NAMALWA (cell line): ENCODE data around the gene TMPRSS4.
"Not testable (repeated sequence)": the region's sequence is repeated elsewhere in the genome, so short reads cannot be mapped to it uniquely, and the experiment has no call there.

Experiments
- DNase-seq: peaks from one replicate; pipeline ENCODE4 v3.0.0-alpha.2; 2015; ENCODE audit warnings: low spot score

TMPRSS4 gene

DNA sequence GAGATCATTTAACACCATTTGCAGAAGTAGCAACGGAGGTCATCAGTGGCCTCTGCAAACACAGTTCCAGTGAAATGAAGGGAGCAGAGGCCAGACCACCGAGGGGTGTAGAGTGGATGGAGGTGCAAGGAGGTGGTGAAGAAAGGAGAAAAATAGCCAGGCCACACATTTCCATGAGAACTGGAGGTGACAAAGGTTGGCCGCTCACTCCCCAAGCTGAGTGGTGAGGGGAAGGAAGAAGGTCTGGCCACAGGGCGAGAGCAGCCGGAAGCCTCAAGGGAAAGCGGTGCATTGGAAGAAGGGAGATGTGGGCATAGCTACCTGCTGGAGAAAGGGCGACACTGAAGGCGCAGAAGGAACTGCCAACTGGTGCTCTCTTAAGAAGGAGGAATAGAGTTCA is 20.1 kb upstream of the TMPRSS4 start:
- no peak for DNase-seq

DNA sequence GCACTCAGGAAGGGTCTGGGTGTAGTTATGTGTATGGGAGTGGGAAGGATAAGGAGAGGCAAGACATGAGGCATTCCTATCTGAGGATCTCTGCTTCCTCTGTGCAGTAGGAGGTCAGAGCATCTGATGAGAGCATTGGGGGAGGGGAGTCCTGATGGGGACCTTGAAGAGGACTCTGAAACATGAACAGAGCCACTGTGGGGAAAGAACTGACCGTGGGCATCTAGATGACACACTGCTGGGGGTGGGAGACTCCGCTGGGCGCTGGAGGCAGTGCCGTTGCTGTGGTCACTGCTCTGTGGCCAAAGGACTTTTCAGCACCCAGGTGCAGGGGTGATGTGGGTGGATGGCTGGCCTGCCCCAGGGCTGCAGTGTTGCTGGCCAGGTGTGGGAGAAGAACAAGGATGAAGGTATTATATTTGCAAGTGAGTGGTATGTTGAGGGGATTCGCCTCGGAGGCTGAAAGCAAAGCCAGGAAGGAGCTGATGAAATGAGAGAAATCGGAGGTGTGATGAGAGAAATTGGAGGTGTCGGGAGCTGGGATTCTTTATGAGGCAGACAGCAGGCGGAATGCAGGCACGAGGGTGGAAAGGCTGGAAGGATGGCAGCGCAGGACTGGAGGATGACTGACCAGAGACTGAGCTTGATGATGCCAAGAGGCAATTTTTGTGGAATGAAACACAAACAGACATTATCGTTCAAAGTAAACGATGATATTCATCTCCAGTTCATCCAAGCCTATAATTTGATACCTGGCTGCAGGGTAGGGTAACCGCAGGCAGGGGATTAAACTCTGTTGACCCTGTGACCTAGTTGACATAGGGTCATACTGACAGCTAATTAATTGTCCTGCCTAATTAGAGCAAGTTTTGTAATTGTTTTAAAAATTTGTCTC is 19.4 kb upstream of the TMPRSS4 start:
- no peak for DNase-seq

DNA sequence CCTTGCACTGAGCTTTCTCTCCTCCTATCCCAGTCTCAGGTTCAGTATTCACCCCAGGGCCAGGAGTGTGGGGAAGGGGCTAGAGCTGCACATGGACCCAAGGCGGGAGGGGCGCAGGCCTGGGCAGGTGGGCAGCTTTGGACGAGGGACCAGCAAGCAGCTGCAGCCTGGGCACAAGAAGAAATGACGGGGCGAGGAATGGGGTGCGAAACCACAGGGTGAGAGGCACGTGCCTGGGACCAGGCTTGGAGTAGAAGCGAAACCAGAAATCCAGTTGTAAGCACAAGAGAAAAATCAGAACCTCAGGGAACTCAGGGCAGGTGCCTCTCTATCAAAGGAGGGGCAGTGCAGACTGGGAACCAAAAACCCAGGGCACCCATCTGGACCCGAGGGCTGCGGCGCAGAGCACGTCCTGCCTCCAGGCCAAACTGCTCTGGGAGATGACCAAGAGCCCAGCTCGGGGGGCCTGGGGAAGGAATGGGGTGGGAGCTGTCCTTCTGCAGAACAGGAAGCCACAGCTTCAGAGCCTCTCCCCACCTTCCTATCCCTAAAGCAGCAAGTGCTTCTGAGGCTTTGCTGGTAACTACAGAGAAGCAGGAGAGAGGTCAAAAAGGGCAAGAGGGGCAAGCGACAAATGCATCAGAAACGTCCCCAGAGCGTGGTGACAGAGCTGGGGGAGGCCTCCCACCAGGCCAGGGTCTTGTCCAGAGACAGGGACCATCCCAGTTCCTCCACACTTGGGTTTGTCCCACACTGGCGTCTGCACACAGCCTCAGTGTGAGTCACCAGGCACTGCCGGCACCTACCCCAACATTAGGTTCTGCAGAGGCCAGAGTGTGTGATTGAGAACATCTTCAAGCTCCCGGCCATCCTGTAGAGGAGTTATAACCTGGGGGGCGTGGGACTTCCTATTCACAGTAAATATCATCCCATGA is 18.3 kb upstream of the TMPRSS4 start:
- DNase-seq = no peak

DNA sequence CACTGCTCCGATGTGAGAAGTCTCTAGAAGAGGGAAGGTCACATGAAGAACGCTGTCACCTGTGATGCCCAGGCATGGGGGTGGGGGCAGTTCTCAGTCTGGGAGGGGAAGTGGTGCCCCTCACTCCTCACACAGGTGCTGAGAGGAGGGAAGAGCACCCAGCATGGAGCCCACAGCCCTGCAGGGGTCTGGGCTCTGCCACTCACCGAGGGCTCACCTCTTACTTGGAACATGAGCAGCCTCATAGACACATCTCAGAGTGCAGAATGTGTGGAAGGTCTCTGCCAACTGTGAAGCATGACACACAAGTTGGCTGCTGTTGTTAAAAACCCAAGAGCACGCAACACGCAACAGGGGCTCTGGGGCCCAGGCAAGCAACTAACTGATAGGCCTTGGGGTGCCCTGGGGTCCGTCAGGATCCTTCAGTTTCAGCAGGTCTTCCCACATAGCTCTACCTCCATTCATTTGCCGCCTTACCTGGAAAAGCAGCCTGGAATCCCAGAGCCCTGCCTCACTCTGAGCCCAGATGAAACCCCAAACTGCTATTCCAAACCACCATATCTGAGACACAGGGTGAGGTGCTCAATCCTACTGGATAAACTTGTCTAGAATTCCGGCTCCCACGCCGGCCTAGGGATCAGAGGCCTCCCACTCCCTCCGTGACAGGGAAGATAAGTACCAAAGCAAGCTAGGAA is 17.5 kb upstream of the TMPRSS4 start:
- no peak for DNase-seq

DNA sequence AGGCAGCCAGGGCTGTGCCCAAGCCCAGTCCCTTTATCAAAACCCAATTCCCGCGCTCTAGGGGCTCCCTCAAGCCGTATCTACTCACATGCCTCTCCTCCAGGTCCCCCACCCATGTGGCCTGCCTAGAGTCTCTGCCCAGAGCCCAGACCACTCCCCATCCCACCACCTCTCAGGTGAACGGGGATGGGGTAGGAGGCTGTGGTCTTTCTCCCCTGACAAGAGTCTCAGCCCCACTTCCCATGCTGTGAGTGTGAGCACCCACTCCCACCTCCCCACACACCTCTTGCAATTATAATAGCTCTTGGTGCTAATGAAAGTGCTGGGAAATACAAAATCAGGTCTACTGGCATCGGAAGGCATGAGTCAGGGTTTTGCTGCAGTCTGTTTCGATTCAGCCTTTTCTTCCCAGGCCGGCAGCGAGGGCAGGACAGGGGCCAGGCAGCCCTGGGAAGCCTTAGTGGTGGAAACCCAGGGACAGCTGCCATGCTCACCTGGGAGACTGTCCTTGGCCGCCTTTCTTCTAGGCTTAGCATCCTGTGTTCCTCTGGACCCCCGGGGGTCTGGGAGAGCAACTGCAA is 16.7 kb upstream of the TMPRSS4 start:
- no peak for DNase-seq

DNA sequence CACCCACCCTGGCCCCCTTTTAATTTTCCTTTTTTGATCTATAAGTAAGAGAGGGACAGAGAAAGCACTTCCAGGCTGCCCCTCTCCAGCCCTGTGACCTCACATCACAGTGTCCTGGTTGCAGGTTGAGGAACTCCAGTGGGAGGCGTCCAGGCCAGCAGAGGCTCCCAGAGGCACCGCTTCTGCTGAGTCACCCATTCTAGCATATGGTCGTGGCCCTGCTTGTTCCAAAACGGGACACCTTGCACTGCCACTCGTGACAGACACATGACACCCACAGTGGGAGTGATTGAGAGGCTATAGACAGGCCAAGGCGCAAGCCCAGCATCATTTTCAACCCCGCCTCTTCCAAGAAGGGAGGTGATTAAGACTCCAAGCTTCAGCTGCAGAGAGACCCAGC is 16.0 kb upstream of the TMPRSS4 start:
- no peak for DNase-seq

DNA sequence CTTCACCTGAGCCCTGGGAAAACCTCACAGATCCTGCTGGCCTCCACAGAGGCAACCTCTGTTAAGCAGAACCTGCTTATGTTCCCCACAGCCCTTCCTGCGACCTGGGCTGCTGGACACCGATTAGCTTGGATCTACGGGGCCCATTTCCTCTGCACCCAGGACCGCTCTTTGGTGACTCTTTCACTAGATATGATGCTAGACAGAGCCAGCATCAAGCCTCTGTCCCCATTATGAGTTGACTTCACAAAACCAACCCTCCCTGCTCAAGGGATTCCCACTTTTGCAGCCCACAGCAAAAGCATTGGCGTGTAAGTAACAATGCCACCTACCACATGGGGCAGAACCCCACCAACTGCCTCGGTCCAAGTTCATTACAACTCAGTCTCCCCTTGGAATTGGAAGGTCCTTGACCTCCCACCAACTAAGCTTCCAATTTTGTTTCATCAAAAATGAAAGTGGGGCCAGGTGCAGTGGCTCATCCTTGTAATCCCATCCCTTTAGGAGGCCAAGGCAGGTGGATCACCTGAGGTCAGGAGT is 15.2 kb upstream of the TMPRSS4 start:
- DNase-seq = no peak

DNA sequence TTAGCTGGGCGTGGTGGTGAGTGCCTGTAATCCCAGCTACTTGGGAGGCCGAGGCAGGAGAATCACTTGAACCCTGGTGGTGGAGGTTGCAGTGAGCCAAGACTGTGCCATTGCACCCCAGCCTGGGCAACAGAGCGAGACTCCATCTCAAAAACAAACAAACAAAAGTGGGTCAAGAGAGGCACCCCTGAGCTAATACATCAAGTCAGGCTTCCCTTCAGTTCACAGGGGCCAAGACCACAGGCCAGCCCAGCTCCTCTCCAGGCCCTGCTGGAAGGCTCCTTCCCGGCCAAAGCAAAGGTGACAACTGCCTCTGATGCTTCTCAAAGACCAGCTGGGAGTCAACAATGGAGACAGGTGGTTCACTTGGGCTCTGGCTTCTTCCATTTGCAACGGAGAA is 14.7 kb upstream of the TMPRSS4 start:
- DNase-seq = not testable (repeated sequence)

DNA sequence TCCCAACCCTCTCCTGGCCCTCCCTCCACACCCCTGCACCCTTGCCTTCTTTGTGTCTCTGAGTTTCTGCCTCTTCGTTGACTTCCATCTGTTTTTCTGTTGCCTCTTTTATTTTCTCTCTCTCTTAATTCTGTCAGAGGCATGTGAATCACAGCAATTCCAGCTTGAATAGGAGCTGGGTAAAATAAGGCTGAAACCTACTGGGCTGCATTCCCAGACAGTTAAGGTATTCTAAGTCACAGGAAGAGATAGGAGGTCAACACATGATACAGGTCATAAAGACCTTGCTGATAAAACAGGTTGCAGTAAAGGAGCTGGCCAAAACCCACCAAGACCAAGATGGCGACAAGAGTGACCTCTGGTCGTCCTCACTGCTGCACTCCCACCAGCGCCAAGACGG is 14.2 kb upstream of the TMPRSS4 start:
- not testable (repeated sequence) for DNase-seq

DNA sequence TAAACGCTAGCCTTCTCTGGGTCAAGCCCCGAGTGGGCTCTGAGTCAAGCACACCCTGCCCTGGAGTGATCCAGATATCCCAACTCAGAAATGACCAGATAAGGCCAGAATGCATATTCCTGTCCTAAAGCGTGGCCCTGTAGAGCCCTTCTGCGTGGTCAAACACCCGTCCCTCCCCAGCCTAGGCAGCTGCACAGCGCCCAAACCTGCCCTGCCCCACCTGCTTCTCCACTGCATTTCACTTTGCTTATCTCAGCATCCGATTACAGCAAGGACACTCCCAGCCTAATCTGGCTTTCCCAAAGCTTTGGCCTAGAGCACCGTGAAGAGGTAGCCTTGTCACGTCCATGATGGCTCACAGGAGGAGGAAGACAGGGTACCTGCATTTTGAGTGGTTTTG is 11.9 kb upstream of the TMPRSS4 start:
- no peak for DNase-seq

DNA sequence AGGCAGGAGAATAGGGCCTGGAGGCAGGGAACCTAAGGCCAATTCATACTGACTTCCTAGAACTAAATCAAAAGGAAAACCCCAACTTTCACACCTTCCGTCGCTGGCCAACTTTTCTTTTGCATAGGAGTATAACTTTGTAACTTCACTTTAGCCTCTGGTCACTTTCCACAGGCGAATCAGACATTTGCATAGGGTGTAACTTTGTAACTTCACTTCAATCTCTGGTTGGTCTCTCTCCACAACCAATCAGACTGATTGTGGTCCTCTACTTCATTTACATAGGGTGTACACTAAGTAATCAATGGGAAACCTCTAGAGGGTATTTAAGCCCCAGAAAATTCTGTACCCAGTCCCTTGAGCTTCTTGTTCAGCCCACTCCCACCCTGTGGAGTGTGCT is 11.5 kb upstream of the TMPRSS4 start:
- no peak for DNase-seq

DNA sequence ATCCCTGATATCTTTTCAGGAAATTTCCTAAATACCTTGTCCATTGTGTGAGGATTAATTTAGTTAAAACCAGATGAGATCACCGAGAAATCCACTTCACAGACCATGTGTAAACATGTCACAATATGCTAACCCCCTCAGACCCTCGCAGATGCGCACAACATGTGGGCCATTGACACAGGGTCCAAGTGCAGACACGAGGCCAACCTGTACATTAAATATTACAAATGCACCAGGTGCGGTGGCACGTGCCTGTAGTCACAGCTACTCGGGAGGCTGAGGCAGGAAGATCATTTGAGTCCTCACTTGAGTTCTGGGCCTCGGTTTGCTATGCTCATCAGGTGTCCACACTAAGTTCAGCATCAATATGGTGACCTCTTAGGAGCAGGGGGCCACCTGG is 9.9 kb upstream of the TMPRSS4 start:
- DNase-seq = no peak

DNA sequence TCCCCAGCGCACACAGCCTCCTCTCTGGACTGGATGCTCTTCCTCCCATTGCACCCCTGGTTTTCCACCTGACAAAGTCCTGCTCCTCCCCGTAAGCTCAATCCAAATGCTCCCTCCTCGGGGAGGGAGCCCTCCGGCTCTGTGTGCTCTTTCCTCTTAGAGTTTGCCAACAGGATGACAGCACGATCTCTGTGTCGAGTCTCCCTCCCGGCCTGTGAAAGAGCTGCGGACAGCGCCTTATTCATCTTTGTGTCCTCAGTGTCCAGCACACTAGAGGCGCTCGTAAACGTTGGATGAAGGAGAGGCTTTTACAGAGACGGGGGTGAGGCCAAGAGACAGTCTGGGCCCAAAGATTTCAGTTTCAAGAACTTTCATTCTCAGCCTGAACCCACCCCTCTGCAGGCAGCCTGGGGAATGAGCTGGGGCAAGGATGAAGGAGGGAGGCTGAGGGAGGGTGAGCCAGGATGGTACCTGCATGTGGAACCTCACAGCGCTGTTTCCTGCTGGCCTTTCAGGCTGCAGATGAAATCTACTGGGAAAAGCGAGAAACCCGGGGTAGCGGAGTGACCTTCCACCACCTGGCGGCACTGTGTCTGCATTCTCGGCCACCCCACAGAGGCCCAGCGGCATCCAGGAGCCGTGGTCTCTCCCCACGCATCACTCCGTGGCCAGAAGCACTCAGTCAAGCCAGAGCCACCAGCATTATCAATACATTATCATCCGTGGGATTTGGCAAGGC is 8.5 kb upstream of the TMPRSS4 start:
- no peak for DNase-seq

DNA sequence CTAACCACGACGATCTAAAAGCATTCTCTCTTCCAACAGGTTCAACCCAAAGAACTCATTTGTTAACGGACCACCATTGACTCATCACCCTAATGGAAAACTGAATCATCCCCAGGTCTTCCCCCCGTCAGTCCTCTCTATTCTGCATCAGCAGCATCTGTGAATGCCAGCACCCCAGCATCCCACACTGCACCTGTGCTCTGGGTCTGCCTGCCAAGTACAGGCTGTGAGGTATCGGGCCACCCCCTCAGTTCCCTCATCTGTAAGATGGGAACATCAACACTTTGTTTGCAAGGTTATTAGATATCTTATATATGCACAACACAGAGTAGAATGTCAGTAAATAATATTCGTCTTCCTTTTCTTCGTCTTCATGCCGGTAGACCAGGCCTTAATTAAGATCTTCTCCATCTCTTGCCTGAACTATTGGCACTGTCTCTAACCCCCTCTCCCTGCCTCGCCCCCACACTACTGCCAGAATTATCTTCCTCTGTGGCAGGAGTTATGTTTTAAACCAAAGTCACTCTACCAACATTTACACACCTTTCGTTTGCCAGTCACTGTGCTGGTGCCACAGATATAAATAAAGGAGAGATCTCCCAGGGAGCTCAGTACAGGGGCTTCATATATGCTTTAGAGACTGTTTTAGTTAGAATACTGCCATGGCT is 7.8 kb upstream of the TMPRSS4 start:
- DNase-seq = no peak

DNA sequence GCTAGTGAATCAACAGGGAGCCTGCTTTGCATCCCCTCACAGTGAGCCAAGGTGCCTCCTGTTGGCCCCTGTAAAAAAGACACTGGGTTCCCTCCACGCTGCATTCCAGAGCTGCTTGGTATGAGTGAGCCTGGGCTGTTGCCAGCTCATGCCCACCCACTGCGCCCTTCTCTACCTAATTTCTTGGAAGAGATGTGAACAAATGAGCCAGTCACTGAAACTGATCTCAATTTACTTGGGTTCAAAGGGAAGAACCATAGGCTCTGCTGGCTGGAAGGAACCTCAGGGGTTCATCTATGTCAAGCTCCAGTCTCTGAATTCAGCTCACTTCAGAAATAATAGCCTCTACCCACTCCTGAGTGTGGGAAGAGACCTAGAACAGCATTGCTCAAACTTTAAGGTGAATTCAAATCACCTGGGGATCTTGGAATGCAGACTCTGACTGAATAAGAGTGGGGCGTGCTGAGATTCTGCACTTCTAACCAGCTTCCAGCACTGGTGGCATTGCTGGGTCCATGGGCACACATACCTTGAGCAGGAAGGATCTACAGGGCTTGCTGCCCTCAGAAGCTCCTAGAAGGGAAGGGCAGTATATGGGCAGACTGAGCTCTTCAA is 5.4 kb upstream of the TMPRSS4 start:
- no peak for DNase-seq

DNA sequence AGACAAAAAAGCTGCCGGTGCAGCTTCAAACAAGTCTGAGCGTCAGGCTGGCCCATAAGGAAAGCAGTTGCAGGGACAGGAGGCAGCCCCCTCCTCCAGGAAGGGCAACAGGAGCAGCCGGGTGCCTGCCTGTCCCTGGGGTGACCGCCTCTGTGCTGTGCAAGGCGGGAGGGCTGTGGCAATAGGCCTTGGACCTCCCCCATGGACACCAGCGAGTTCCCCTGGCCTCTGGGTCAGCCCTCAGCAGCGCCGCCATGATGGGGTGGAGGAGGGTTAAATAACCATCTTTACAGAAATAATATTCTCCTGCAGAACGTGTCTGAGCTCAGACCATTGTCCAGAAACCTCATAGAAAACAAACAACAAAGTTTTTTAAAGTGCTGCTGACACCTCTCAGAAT is 3.3 kb upstream of the TMPRSS4 start:
- no peak for DNase-seq

DNA sequence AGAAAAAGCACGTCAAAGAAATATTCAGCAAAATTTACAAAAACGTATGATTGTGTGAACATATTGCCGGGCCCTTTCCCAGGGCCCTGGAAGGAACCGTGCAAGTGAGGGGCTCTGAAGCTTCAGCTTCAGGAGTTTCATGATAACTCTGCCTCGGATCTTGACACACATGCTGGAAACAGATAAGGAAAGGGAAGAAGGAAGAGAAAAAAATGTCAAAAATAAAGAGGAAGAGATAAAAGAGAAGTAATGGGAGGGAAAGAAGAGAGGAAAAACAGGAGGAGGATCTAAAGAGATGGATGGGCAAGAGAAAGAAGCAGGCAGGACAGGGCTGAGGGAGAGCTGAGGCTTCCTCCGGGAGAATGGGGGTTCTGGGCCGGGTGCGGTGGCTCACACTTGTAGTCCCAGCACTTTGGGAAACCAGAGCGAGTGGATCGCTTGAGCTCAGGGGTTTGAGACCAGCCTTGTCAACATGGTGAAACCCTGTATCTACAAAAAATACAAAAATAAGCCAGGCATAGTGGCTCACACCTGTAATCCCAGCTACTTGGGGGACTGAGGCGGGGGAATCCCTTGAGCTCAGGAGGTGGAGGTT is 2.7 kb upstream of the TMPRSS4 start:
- DNase-seq = no peak

DNA sequence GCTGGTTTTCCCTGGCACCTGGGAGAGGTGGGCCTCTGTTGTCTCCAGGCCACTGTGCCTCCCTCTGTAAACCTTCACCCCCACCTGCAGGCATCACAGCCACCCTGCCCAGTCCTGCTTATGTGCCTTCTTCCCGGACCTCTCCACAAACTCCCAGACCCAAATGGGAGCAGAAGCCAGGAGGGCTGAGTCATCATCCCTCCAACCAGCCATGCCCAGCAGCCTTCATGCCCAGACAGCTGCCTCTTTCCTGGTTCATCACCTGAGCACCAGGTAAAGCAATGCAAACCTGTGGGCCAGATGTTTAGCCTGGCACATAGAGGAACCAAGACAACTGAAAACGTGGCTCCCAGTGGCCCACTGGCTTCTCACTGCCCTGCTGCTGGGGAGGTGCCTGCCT is 2.1 kb upstream of the TMPRSS4 start:
- no peak for DNase-seq

DNA sequence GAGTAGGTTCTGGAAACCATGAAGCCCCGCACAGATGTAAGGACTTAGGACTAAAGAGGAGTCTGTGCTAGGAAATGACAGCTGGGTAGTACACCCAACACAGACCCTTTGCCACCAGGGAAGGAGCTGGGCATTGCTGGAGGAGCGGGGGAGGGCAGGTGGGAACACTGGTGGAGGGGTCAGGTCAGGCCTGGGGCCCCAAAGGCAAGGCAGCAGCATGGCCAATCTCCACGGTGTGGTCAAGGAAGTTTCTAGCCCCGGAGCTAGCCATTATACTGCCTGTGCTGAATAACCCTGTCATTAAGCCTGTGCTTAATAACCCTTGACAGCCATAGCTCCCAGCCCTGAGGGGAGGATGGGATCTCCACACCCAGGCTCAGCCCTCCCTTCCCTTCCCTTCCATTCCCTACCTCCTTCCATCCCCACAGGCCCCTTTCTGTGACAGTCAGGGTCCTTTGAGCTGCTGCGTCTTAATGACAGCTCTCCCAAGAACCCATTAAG is 2.1 kb downstream of the TMPRSS4 start:
- no peak for DNase-seq

DNA sequence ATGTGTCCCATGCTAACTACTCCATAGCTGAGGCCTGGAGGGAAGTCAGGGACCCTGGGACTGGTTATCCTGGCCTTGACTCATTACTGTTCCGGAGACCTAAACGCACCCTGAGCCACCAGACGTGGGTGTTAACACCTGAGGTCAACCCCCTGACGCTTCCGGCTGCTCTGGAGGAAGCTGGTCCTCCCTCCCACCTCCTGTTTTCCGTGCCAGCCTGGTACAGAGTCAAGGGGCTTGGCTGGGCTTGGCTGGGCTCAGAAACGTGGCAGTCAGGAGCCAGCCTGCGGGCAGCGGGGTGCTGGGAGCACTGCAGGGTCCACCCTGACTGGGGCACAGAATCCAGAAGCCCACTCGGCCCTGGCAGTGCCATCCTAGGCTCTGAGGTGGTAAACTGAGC is 2.6 kb downstream of the TMPRSS4 start:
- DNase-seq = no peak
